HepG2 (cell line): ENCODE measurements around the gene CDH13. TPM values are rescaled to one million over a fixed set of nuclear protein-coding genes. Genes with fewer than 3 reads are reported as not detected.

ENCODE experiments used
- ATAC-seq: fragments of 200-7000 bp; cut with Tn5 transposase; 3 replicates; pipeline ENCODE4 v1.9.1; 2020; ENCODE audit warnings: mild to moderate bottlenecking, moderate library complexity
- BruUV-seq: library from RNA; stranded (reverse); fragments of 400-500 nt; replicated peaks from 2 replicates; lab custom pipeline; 2021; lab: Mats Ljungman, UMichigan
- CTCF ChIA-PET: fragments of 300-600 bp; formaldehyde crosslinking; extraction: SDS; loops from one replicate; lab custom pipeline; 2021; ENCODE audit warnings: low total read pairs, inconsistent platforms, low intra/inter-chr PET ratio; lab: Yijun Ruan, JAX
- POLR2A ChIA-PET: fragments of 350-600 bp; sonication (Branson Sonifier 250); formaldehyde crosslinking; loops from one replicate; lab custom pipeline; 2020; ENCODE audit warnings: antibody characterized with exemption, inconsistent platforms; lab: Yijun Ruan, JAX
- DNase-seq: peaks from one replicate; pipeline ENCODE4 v3.0.0-alpha.2; 2015; ENCODE audit warnings: low spot score
- FAIRE-seq: peaks from 3 replicates; lab custom pipeline; 2011; peaks lifted over from hg19 to GRCh38; lab: Jason Lieb, UNC
- H2AFZ ChIP-seq: one replicate; pipeline ENCODE4 v1.6.1; 2011; ENCODE audit warnings: low read length, inconsistent platforms
- H3K27ac ChIP-seq: fragments of 300-600 bp; 3 replicates; pipeline ENCODE4 v1.8.0; 2011; ENCODE audit warnings: mixed run types, mild to moderate bottlenecking, mixed read lengths, low read length, inconsistent platforms; ENCODE audit not compliant: insufficient read depth; ENCODE audit errors: extremely low read length
- H3K27me3 ChIP-seq, 2 experiments: fragments of 200-600 bp in 1 of 2; 2 replicates in 1 of 2; 3 replicates in 1 of 2; pipeline versions ENCODE4 v1.6.0 to v1.8.0; 2011; ENCODE audit warnings: low read length in 2 of 2, mild to moderate bottlenecking in 2 of 2, moderate library complexity in 2 of 2, inconsistent platforms in 1 of 2; ENCODE audit not compliant: insufficient read depth in 2 of 2, control insufficient read depth in 1 of 2
- H3K36me3 ChIP-seq, 2 experiments: fragments of 200-600 bp in 1 of 2; replicated peaks in 1 of 2; 2 replicates in 1 of 2; 3 replicates in 1 of 2; pipeline versions ENCODE4 v1.5.1 to v1.8.0; 2011; ENCODE audit warnings: low read length in 2 of 2, inconsistent platforms in 1 of 2; ENCODE audit not compliant: insufficient read depth in 2 of 2, control insufficient read depth in 1 of 2
- H3K4me1 ChIP-seq: 2 replicates; pipeline ENCODE4 v1.5.1; 2012; ENCODE audit warnings: low read length, inconsistent platforms; ENCODE audit not compliant: insufficient read depth
- H3K4me2 ChIP-seq: 2 replicates; pipeline ENCODE4 v1.6.0; 2011; ENCODE audit warnings: low read depth, low read length, inconsistent platforms
- H3K4me3 ChIP-seq, 3 experiments: fragments of 200-600 bp in 1 of 3; sonication (generic), shearing (Covaris generic) in 1 of 3; replicated peaks in 1 of 3; 2 replicates each; pipeline ENCODE4 v1.5.1; 2011 to 2016; ENCODE audit warnings: low read length in 3 of 3, inconsistent platforms in 2 of 3, low read depth in 2 of 3, mild to moderate bottlenecking in 2 of 3, control low read depth in 1 of 3, mixed read lengths in 1 of 3; ENCODE audit not compliant: insufficient read depth in 1 of 3
- H3K79me2 ChIP-seq: one replicate; pipeline ENCODE4 v1.6.1; 2011; ENCODE audit warnings: low read length, inconsistent platforms; ENCODE audit not compliant: insufficient read depth
- H3K9ac ChIP-seq: 2 replicates; pipeline ENCODE4 v1.6.0; 2011; ENCODE audit warnings: mild to moderate bottlenecking, low read depth, low read length, inconsistent platforms; ENCODE audit not compliant: insufficient read depth
- H3K9me3 ChIP-seq: 2 replicates; pipeline ENCODE4 v1.5.1; 2012; ENCODE audit warnings: mild to moderate bottlenecking, low read length
- H4K20me1 ChIP-seq: 2 replicates; pipeline ENCODE4 v1.6.0; 2011; ENCODE audit warnings: inconsistent platforms, mild to moderate bottlenecking, low read length, moderate library complexity; ENCODE audit not compliant: insufficient read depth
- ARHGAP35 ChIP-seq: sonication (generic); formaldehyde crosslinking; IDR thresholded peaks from 2 replicates; pipeline ENCODE4 v1.9.0; 2022; ENCODE audit warnings: mild to moderate bottlenecking, inconsistent platforms, moderate library complexity, missing genetic modification reagents, borderline replicate concordance
- CBX5 ChIP-seq: sonication (generic); formaldehyde crosslinking; IDR thresholded peaks from 2 replicates; pipeline ENCODE4 v1.4.0; 2020; ENCODE audit warnings: missing genetic modification reagents, borderline replicate concordance
- CHD2 ChIP-seq: IDR thresholded peaks from 2 replicates; pipeline ENCODE4 v1.6.1; 2011; ENCODE audit warnings: low read depth, low read length, improper control_type of control experiment
- KMT2A ChIP-seq: sonication (generic); formaldehyde crosslinking; IDR thresholded peaks from 2 replicates; pipeline ENCODE4 v1.4.0; 2020; ENCODE audit warnings: missing genetic modification reagents
- MXD4 ChIP-seq: IDR thresholded peaks from 2 replicates; pipeline ENCODE4 v1.6.1; 2016; ENCODE audit warnings: mild to moderate bottlenecking, missing biosample characterization, missing genetic modification reagents
- MYNN ChIP-seq: sonication (generic); formaldehyde crosslinking; IDR thresholded peaks from 2 replicates; pipeline ENCODE4 v1.4.0; 2020; ENCODE audit warnings: mild to moderate bottlenecking, low read depth, missing genetic modification reagents
- PAF1 ChIP-seq: IDR thresholded peaks from 2 replicates; pipeline ENCODE4 v1.6.1; 2016; ENCODE audit warnings: missing genetic modification reagents, missing compliant biosample characterization
- RBM39 ChIP-seq: fragments of 200-400 bp; formaldehyde crosslinking; IDR thresholded peaks from one replicate; pipeline ENCODE4 v1.6.1; 2018; ENCODE audit warnings: antibody characterized with exemption, mild to moderate bottlenecking, low read depth, low read length; ENCODE audit not compliant: poor library complexity, severe bottlenecking
- SKIL ChIP-seq: sonication (generic); formaldehyde crosslinking; IDR thresholded peaks from 2 replicates; pipeline ENCODE4 v1.8.0; 2022; ENCODE audit warnings: missing genetic modification reagents, mild to moderate bottlenecking, moderate library complexity, borderline replicate concordance
- TEAD3 ChIP-seq: optimal IDR thresholded peaks from 2 replicates; pipeline ENCODE3; 2016; ENCODE audit warnings: borderline replicate concordance
- TFDP2 ChIP-seq: sonication (generic); formaldehyde crosslinking; IDR thresholded peaks from 2 replicates; pipeline ENCODE4 v1.4.0; 2020; ENCODE audit warnings: missing genetic modification reagents
- XRCC5 ChIP-seq: fragments of 200-400 bp; formaldehyde crosslinking; optimal IDR thresholded peaks from 2 replicates; pipeline ENCODE3; 2017; ENCODE audit warnings: mild to moderate bottlenecking, low read length
- ZNF557 ChIP-seq: sonication (generic); formaldehyde crosslinking; IDR thresholded peaks from 2 replicates; pipeline ENCODE4 v1.4.0; 2020; ENCODE audit warnings: missing genetic modification reagents
- ZNF720 ChIP-seq: sonication (generic); formaldehyde crosslinking; IDR thresholded peaks from 2 replicates; pipeline ENCODE4 v1.4.0; 2020; ENCODE audit warnings: missing genetic modification reagents
- ZSCAN12 ChIP-seq: sonication (generic); formaldehyde crosslinking; IDR thresholded peaks from 2 replicates; pipeline ENCODE4 v1.9.0; 2021; ENCODE audit warnings: mild to moderate bottlenecking, missing genetic modification reagents
- in situ Hi-C: cut with HindIII; loops from 2 replicates; pipeline ENCODE4 v1.10.0; 2017; ENCODE audit warnings: low pct_unique_long_range_greater_than_20kb; ENCODE audit not compliant: extremely low pct_ligation_motif_present
- intact Hi-C: fragments of 100-400 bp; cut with micrococcal nuclease; formaldehyde crosslinking; loops from one replicate; pipeline ENCODE4 v1.10.0; 2022; ENCODE audit not compliant: unreplicated experiment
- polyA plus RNA-seq, 8 experiments: library from polyadenylated mRNA; depleted of rRNA in 3 of 8; stranded (reverse) in 7 of 8; unstranded in 1 of 8; fragments of >200 nt; fragmentation: Illumina TruSeq in 4 of 8; extraction: Trizol in 4 of 8; gene quantifications; 2 replicates each; pipeline versions ENCODE4 v1.2.1 to v1.2.3, GENCODE V29; 2011 to 2016; ENCODE audit warnings: low read depth in 4 of 8, missing spikeins in 1 of 8, mixed read lengths in 1 of 8; ENCODE audit not compliant: insufficient read depth in 1 of 8
- total RNA-seq, 5 experiments: library from RNA; depleted of rRNA; stranded (reverse); fragments of >200 nt; fragmentation: Illumina TruSeq; extraction: Trizol; gene quantifications; 2 replicates each; pipeline ENCODE4 v1.2.3, GENCODE V29; 2016; ENCODE audit warnings: low read depth in 1 of 5
- TF ChIP-seq, protein P1 (sequence below): sonication (generic); formaldehyde crosslinking; IDR thresholded peaks from 2 replicates; pipeline ENCODE4 v1.5.1; 2020; ENCODE audit warnings: mild to moderate bottlenecking, missing genetic modification reagents, borderline replicate concordance
- TF ChIP-seq, protein P2 (sequence below): sonication (generic); formaldehyde crosslinking; IDR thresholded peaks from 2 replicates; pipeline ENCODE4 v1.8.0; 2023; ENCODE audit warnings: mild to moderate bottlenecking, missing genetic modification reagents
- TF ChIP-seq, protein P3 (sequence below): sonication (generic); formaldehyde crosslinking; IDR thresholded peaks from 2 replicates; pipeline ENCODE4 v1.5.0; 2020; ENCODE audit warnings: missing genetic modification reagents

Gene CDH13
- total and polyA plus RNA-seq, 2 of the 13 experiments (the other 11 are each of a cell fraction or from before 2014, with no cell fraction given): not detected

DNA sequence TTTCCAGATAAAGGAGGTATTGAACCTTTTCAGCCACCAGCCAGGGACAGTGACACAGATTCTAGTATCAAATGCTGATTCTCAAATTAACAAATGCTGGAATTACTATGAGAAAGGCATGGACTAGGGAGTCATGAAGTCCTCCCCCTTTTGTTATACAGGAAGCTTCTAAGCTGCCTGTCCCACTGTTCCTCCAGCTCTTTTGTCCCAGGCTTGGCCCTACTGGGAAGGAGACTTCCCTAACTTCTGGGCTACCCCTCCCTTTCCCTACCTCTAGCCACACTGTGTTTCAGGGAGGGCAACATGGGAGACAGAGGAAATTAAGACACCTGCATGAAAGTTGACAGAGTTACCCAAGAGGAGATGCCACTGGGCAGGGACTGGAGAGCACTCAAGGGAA, 192.5 kb downstream of the CDH13 start:
- no peak for DNase-seq
- no peaks in the 10 kb centered on the region for H3K79me2 ChIP-seq
- ChIA-PET CTCF (no interaction called here), POLR2A (no interaction called here)
- in situ Hi-C loops (no loop called here), intact Hi-C loops (no loop called here)
- H3K27ac ChIP-seq: no peak overlapping the region
- H3K27me3 ChIP-seq: no peaks in the 10 kb centered on the region
- no TSS peak for BruUV-seq
- H3K9ac ChIP-seq: no peak overlapping the region
- no peak overlapping the region for H3K4me2 ChIP-seq
- no peak for FAIRE-seq
- TF ChIP-seq CHD2 (no peak), ZNF720 (no peak), TEAD3 (no peak), PAF1 (no peak), CBX5 (CRISPR knock-in tag) (no peak), ZNF557 (CRISPR knock-in tag) (no peak), TFDP2 (CRISPR knock-in tag) (no peak), RBM39 (no peak), KMT2A (CRISPR knock-in tag) (no peak), SKIL (no peak), MXD4 (CRISPR knock-in tag) (no peak), ARHGAP35 (CRISPR knock-in tag) (no peak), ZSCAN12 (CRISPR knock-in tag) (no peak), XRCC5 (no peak), MYNN (CRISPR knock-in tag) (no peak)
- TF ChIP-seq, protein P1, sequence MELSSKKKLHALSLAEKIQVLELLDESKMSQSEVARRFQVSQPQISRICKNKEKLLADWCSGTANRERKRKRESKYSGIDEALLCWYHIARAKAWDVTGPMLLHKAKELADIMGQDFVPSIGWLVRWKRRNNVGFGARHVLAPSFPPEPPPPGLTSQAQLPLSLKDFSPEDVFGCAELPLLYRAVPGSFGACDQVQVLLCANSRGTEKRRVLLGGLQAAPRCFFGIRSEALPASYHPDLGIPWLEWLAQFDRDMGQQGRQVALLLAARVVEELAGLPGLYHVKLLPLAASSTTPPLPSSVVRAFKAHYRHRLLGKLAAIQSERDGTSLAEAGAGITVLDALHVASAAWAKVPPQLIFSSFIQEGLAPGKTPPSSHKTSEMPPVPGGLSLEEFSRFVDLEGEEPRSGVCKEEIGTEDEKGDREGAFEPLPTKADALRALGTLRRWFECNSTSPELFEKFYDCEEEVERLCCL (CRISPR knock-in tag): no peak
- TF ChIP-seq, protein P2, sequence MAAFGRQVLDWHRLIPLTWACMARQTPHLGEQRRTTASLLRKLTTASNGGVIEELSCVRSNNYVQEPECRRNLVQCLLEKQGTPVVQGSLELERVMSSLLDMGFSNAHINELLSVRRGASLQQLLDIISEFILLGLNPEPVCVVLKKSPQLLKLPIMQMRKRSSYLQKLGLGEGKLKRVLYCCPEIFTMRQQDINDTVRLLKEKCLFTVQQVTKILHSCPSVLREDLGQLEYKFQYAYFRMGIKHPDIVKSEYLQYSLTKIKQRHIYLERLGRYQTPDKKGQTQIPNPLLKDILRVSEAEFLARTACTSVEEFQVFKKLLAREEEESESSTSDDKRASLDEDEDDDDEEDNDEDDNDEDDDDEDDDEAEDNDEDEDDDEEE (CRISPR knock-in tag): no peak
- TF ChIP-seq, protein P3, sequence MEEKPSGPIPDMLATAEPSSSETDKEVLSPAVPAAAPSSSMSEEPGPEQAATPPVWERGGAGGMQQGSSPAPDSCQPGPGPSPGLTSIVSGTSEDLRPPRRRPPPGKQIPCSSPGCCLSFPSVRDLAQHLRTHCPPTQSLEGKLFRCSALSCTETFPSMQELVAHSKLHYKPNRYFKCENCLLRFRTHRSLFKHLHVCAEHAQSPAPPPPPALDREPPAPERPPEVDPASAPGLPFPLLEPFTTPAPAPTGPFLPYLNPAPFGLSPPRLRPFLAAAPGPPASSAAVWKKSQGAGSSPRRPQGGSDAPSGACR (CRISPR knock-in tag): no peak
- no peaks in the 10 kb centered on the region for H3K36me3 ChIP-seq
- ATAC-seq: no peak
- H4K20me1 ChIP-seq: no peaks in the 10 kb centered on the region
- H3K9me3 ChIP-seq: peaks cover 14% of the 10 kb centered on the region
- H3K4me1 ChIP-seq: no peaks in the 10 kb centered on the region
- H2AFZ ChIP-seq: no peak overlapping the region
- H3K4me3 ChIP-seq: no peak overlapping the region
